Activated CD4-positive, alpha-beta T cell treated with anti-CD3 and anti-CD28 coated beads, Interleukin-10, Interleukin-2, amounts not matched to agents 100 ng/mL and 50 ng/mL, durations not matched to agents 16 hours and 8 hours (primary cell): Measurements from ENCODE around the gene EARS2.
"Not testable (repeated sequence)": the region's sequence is repeated elsewhere in the genome, so short reads cannot be mapped to it uniquely, and the experiment has no call there.

Source experiments
- DNase-seq: peaks from one replicate; pipeline ENCODE4 v3.0.0-alpha.2; 2020

EARS2 gene

GRCh38 chr16:23556881-23557778 lies at the start of gene EARS2, which contains the start of gene UBFD1:
Gene EARS2 (minus strand): TSS chr16:23557350. CDS start chr16:23557343, 7 bp downstream.
Gene UBFD1 (plus strand): TSS chr16:23557727. CDS start chr16:23557743, 16 bp downstream.
- peak; percentile 99 for DNase-seq

- peak; percentile 35 for DNase-seq
Measured at GRCh38 chr16:23597003-23597756, 40.0 kb upstream of the EARS2 start.

- DNase-seq = peak; percentile 95
Measured at GRCh38 chr16:23595951-23596720, 39.0 kb upstream of the EARS2 start, which contains the start of gene NDUFAB1. Gene NDUFAB1 (minus strand): TSS chr16:23596316. CDS start chr16:23596290, 26 bp downstream.

- DNase-seq = peak; percentile 4
Measured at GRCh38 chr16:23595246-23595950, 38.2 kb upstream of the EARS2 start.

GRCh38 chr16:23594186-23594585 lies 37.0 kb upstream of the EARS2 start:
- no peak for DNase-seq

- DNase-seq = no peak
Measured at GRCh38 chr16:23590181-23590580, 33.0 kb upstream of the EARS2 start.

GRCh38 chr16:23587726-23588125 lies 30.6 kb upstream of the EARS2 start:
- DNase-seq = no peak

- DNase-seq = no peak
Measured at GRCh38 chr16:23584186-23585076, 27.3 kb upstream of the EARS2 start.

- not testable (repeated sequence) for DNase-seq
Measured at GRCh38 chr16:23583271-23583670, 26.1 kb upstream of the EARS2 start.

- DNase-seq = no peak
Measured at GRCh38 chr16:23581764-23582163, 24.6 kb upstream of the EARS2 start.

GRCh38 chr16:23580391-23580790 lies 23.2 kb upstream of the EARS2 start:
- no peak for DNase-seq

GRCh38 chr16:23579371-23579770 lies 22.2 kb upstream of the EARS2 start:
- DNase-seq = no peak

GRCh38 chr16:23578101-23578830 lies 21.1 kb upstream of the EARS2 start:
- no peak for DNase-seq

GRCh38 chr16:23577493-23577892 lies 20.3 kb upstream of the EARS2 start:
- DNase-seq = no peak

GRCh38 chr16:23575834-23576233 lies 18.7 kb upstream of the EARS2 start:
- no peak for DNase-seq

- no peak for DNase-seq
Measured at GRCh38 chr16:23573817-23574216, 16.7 kb upstream of the EARS2 start.

GRCh38 chr16:23572394-23572793 lies 15.2 kb upstream of the EARS2 start:
- no peak for DNase-seq

GRCh38 chr16:23571895-23572294 lies 14.7 kb upstream of the EARS2 start:
- DNase-seq = no peak

GRCh38 chr16:23570992-23571632 lies 14.0 kb upstream of the EARS2 start:
- DNase-seq = no peak

- DNase-seq = no peak
Measured at GRCh38 chr16:23567602-23568001, 10.5 kb upstream of the EARS2 start.
